ENCODE data around the gene HELT. TPM values are rescaled to one million over a fixed set of nuclear protein-coding genes. Genes with fewer than 3 reads are reported as not detected.
"Not testable (repeated sequence)": the region's sequence is repeated elsewhere in the genome, so short reads cannot be mapped to it uniquely, and the experiment has no call there.

Gene HELT
- polyA plus RNA-seq, 3 donors: not detected

DNA sequence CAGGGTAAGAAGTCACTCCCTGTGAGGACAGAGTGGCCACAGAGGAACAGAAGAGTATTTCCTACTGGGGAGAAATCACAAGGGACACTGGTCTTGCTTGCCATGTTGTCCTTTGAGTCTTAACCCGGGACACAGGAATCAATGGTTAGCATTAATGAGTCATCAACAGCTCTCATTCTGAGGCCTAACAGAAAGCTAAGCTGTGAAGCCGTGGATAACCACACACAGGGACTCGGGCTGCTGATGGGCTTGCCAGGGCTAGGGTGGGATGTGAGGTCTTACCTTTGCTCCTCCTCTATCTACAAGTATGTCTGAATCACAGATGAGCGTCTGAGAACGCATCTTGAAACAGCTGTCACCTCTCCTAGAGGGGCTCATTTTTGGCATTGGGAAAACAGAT, 22.2 kb downstream of the HELT start:
- Histone ChIP-seq H3K4me2 (replicated peaks; ENCODE audit: extremely low read depth, low read length, poor library complexity, severe bottlenecking) (no peak overlapping the region), H3K4me3 (replicated peaks in 1 of 3; ENCODE audit: low read depth in 2 of 3, low read length in 3 of 3) (no peak overlapping the region), H3K36me3 (replicated peaks in 1 of 2; ENCODE audit: control insufficient read depth in 1 of 2, insufficient read depth in 2 of 2, low read length in 2 of 2) (no peaks in the 10 kb centered on the region), H4K20me1 (ENCODE audit: insufficient read depth, low read length) (no peaks in the 10 kb centered on the region), H3K9ac (ENCODE audit: insufficient read depth, low read length, poor library complexity, severe bottlenecking) (no peak overlapping the region), H2AFZ (ENCODE audit: insufficient read depth, low read depth, low read length, poor library complexity, severe bottlenecking) (no peak overlapping the region), H3K27me3 (ENCODE audit: control insufficient read depth in 2 of 2, insufficient read depth in 2 of 2, low read length in 2 of 2) (peaks cover 0 to 4% of the 10 kb centered on the region in 2 donors), H3K9me3 (replicated peaks in 1 of 2; ENCODE audit: control insufficient read depth in 1 of 2, insufficient read depth in 1 of 2, low read length in 2 of 2) (no peaks in the 10 kb centered on the region), H3K79me2 (ENCODE audit: insufficient read depth, low read length) (no peaks in the 10 kb centered on the region), H3K27ac (ENCODE audit: low read depth in 1 of 2, low read length in 2 of 2) (no peak overlapping the region), H3K4me1 (ENCODE audit: control insufficient read depth in 1 of 2, insufficient read depth in 2 of 2, low read length in 2 of 2) (peaks cover 6% of the 10 kb centered on the region in 2 donors)
- Mint-ChIP-seq H3K36me3 (no peaks in the 10 kb centered on the region), H3K27me3 (ENCODE audit: low read depth in 3 of 3) (peaks cover 10 to 17% (median 15%) of the 10 kb centered on the region in 3 donors), H3K4me3 (no peak overlapping the region), H3K27ac (no peak overlapping the region), H3K4me1 (peaks cover 5% of the 10 kb centered on the region), H3K9me3 (peaks cover 0 to 13% (median 10%) of the 10 kb centered on the region in 7 donors)
- TF ChIP-seq, protein P1, sequence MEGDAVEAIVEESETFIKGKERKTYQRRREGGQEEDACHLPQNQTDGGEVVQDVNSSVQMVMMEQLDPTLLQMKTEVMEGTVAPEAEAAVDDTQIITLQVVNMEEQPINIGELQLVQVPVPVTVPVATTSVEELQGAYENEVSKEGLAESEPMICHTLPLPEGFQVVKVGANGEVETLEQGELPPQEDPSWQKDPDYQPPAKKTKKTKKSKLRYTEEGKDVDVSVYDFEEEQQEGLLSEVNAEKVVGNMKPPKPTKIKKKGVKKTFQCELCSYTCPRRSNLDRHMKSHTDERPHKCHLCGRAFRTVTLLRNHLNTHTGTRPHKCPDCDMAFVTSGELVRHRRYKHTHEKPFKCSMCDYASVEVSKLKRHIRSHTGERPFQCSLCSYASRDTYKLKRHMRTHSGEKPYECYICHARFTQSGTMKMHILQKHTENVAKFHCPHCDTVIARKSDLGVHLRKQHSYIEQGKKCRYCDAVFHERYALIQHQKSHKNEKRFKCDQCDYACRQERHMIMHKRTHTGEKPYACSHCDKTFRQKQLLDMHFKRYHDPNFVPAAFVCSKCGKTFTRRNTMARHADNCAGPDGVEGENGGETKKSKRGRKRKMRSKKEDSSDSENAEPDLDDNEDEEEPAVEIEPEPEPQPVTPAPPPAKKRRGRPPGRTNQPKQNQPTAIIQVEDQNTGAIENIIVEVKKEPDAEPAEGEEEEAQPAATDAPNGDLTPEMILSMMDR (IDR thresholded peaks at IDR 0.05): no peak
- DNase-seq: no peak
- WGBS (ENCODE audit: insufficient coverage): 40% methylated on average over 1 of the region's 5 CpGs
- intact Hi-C loops (cut with micrococcal nuclease): no loop called here

DNA sequence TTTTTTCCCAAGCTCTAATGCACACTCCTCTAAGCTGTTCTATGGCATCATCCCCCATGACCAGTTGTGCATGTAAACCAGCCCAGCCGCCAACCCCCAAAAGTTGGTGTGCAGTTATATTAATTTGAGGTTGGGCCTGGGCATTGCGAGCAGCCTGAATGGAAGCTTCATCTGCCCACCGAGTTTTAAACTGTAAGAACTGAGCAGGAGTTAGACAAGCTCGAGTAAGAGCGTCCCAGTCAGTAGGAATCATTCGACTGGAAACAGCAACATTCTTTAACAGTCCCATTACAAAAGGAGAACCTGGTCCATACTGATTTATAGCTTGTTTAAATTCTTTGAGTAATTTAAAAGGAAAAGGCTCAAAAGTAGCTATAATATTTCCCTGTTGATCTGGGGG, 32.0 kb downstream of the HELT start:
- H3K4me2 ChIP-seq (replicated peaks; ENCODE audit: extremely low read depth, low read length, poor library complexity, severe bottlenecking); H3K9me3 ChIP-seq (replicated peaks in 1 of 2; ENCODE audit: control insufficient read depth in 1 of 2, insufficient read depth in 1 of 2, low read length in 2 of 2); H3K4me3 ChIP-seq (replicated peaks in 1 of 3; ENCODE audit: low read depth in 2 of 3, low read length in 3 of 3); intact Hi-C loops (cut with micrococcal nuclease); H3K36me3 ChIP-seq (replicated peaks in 1 of 2; ENCODE audit: control insufficient read depth in 1 of 2, insufficient read depth in 2 of 2, low read length in 2 of 2); H3K9ac ChIP-seq (ENCODE audit: insufficient read depth, low read length, poor library complexity, severe bottlenecking); H2AFZ ChIP-seq (ENCODE audit: insufficient read depth, low read depth, low read length, poor library complexity, severe bottlenecking); H3K4me1 ChIP-seq (ENCODE audit: control insufficient read depth in 1 of 2, insufficient read depth in 2 of 2, low read length in 2 of 2); H3K27ac Mint-ChIP-seq; H3K79me2 ChIP-seq (ENCODE audit: insufficient read depth, low read length); H3K4me1 Mint-ChIP-seq; H4K20me1 ChIP-seq (ENCODE audit: insufficient read depth, low read length); H3K4me3 Mint-ChIP-seq; DNase-seq; H3K27me3 ChIP-seq (ENCODE audit: control insufficient read depth in 2 of 2, insufficient read depth in 2 of 2, low read length in 2 of 2); H3K36me3 Mint-ChIP-seq; H3K27ac ChIP-seq (ENCODE audit: low read depth in 1 of 2, low read length in 2 of 2): not testable (repeated sequence)
- Mint-ChIP-seq H3K27me3 (ENCODE audit: low read depth in 3 of 3) (peaks cover 5 to 15% (median 12%) of the 10 kb centered on the region in 3 donors), H3K9me3 (peaks cover 3 to 21% (median 6%) of the 10 kb centered on the region in 7 donors)
- 61% methylated on average over 2 of the region's 6 CpGs for whole genome bisulfite sequencing (ENCODE audit: insufficient coverage)

DNA sequence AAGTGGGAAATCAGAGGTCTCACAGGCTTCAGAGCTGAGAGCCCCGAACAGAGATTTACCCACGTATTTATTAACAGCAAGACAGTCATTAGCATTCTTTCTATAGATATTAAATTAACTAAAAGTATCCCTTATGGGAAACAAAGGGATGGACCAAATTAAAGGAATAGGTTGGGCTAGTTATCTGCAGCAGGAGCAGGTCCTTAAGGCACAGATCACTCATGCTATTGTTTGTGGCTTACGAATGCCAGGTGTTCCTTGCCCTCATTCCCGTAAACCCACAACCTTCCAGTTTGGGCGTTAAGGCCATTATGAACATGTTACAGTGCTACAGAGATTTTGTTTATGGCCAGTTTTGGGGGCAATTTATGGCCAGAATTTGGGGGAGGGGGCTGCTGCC, 33.0 kb downstream of the HELT start:
- peaks cover 9 to 17% (median 14%) of the 10 kb centered on the region in 3 donors for H3K27me3 Mint-ChIP-seq (ENCODE audit: low read depth in 3 of 3)
- H3K4me3 Mint-ChIP-seq: peak overlapping the region in 1 of 2 donors; percentile 7
- not testable (repeated sequence) for DNase-seq

More for the DNA sequence above, 33.0 kb downstream of the HELT start:
- WGBS (ENCODE audit: insufficient coverage): no CpG with 5 or more reads among the region's 5 CpGs
- H3K27me3 ChIP-seq (ENCODE audit: control insufficient read depth in 2 of 2, insufficient read depth in 2 of 2, low read length in 2 of 2); H3K9ac ChIP-seq (ENCODE audit: insufficient read depth, low read length, poor library complexity, severe bottlenecking); intact Hi-C loops (cut with micrococcal nuclease); H3K4me3 ChIP-seq (replicated peaks in 1 of 3; ENCODE audit: low read depth in 2 of 3, low read length in 3 of 3); H2AFZ ChIP-seq (ENCODE audit: insufficient read depth, low read depth, low read length, poor library complexity, severe bottlenecking); H3K27ac ChIP-seq (ENCODE audit: low read depth in 1 of 2, low read length in 2 of 2); H3K36me3 Mint-ChIP-seq; H3K27ac Mint-ChIP-seq; H3K36me3 ChIP-seq (replicated peaks in 1 of 2; ENCODE audit: control insufficient read depth in 1 of 2, insufficient read depth in 2 of 2, low read length in 2 of 2); H3K79me2 ChIP-seq (ENCODE audit: insufficient read depth, low read length); H3K4me1 Mint-ChIP-seq; H3K4me2 ChIP-seq (replicated peaks; ENCODE audit: extremely low read depth, low read length, poor library complexity, severe bottlenecking); H4K20me1 ChIP-seq (ENCODE audit: insufficient read depth, low read length); H3K9me3 ChIP-seq (replicated peaks in 1 of 2; ENCODE audit: control insufficient read depth in 1 of 2, insufficient read depth in 1 of 2, low read length in 2 of 2); H3K4me1 ChIP-seq (ENCODE audit: control insufficient read depth in 1 of 2, insufficient read depth in 2 of 2, low read length in 2 of 2): not testable (repeated sequence)
- H3K9me3 Mint-ChIP-seq: peaks cover 3 to 21% (median 6%) of the 10 kb centered on the region in 7 donors

Data from CD14-positive monocyte (primary cell).